HG02852 (cell line): ENCODE results near the gene ANKRD29.

Experiments used
- ATAC-seq: cut with Tn5 transposase; IDR thresholded peaks from one replicate; pipeline ENCODE4 v1.9.1; 2021; ENCODE audit warnings: mild to moderate bottlenecking, moderate library complexity; ENCODE audit not compliant: unreplicated experiment

The ANKRD29 gene, protein sequence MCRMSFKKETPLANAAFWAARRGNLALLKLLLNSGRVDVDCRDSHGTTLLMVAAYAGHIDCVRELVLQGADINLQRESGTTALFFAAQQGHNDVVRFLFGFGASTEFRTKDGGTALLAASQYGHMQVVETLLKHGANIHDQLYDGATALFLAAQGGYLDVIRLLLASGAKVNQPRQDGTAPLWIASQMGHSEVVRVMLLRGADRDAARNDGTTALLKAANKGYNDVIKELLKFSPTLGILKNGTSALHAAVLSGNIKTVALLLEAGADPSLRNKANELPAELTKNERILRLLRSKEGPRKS

GRCh38 chr18:23662309-23663263 lies at the start of gene ANKRD29:
Gene ANKRD29, minus strand, starts transcription at chr18:23662911. Its CDS starts 181 bp downstream, at chr18:23662730.
- no peak for ATAC-seq

- ATAC-seq, result no peak
Observed at GRCh38 chr18:23712445-23712844, 49.7 kb upstream of the ANKRD29 start.

GRCh38 chr18:23711426-23711825 lies 48.7 kb upstream of the ANKRD29 start:
- no peak for ATAC-seq

DNA sequence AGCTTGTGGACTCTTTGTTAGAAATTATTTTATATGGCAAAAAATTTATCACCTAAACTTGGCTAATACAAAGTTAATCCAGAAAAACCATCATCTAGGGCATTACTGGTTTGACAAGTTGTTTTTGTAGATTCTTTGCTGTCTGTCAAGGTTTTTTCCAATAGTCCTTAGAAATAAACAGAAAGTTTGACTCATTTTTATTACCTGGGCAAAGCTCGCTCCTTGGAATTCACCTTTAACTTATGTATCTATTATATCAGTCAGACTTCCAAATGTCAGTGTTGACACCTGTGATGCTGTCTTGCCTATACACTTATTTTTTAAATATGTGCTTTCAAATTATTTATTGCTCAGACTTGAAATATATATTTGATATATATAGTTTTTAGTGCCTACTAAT lies 48.2 kb upstream of the ANKRD29 start:
- no peak for ATAC-seq

GRCh38 chr18:23710068-23710527 lies 47.4 kb upstream of the ANKRD29 start:
- ATAC-seq, result no peak

GRCh38 chr18:23706971-23707640 lies 44.4 kb upstream of the ANKRD29 start:
- ATAC-seq, result no peak

DNA sequence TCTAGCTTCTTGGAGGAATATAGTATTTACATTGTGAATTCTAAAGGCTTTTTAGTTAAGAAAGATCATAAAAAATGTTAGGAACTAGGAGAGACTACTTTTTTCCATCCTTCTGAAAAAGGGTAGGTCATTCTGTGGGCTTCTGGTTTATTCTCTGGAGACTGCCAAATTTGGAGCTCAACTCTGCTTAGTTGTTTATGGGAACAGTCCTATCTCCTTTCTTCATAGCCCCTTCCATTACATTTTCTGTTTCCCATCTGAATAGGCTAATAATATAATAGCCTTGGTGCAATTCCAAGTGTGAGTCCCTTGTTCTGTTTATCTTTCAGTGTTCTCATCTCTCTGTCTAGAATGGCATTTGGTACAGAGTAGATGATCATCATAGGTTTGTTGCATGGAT lies 42.1 kb upstream of the ANKRD29 start:
- ATAC-seq, result no peak

- no peak for ATAC-seq
Observed at GRCh38 chr18:23703987-23704384, 41.3 kb upstream of the ANKRD29 start.

- no peak for ATAC-seq
Observed at GRCh38 chr18:23703057-23703986, 40.6 kb upstream of the ANKRD29 start.

DNA sequence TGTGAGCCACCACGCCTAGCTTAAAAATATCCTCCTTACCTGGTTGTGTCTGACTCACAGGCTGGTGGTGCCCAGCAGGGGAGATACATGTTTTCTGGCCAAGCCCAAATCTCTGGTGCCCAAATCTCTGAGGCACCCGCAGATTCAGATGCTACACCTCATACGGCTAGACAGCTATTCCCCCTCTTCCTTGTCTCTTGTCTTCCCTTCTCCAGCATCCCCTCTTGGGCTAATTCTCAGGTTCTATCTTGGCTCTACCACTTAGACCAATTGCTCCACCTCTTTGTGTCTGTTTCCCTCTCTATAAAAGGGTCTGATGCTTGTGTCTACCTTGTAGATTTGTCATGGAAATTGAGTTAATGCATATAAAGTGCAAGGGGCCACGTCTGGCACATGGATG lies 39.9 kb upstream of the ANKRD29 start:
- ATAC-seq, result no peak

- no peak for ATAC-seq
Observed at GRCh38 chr18:23701544-23702064, 38.9 kb upstream of the ANKRD29 start.

DNA sequence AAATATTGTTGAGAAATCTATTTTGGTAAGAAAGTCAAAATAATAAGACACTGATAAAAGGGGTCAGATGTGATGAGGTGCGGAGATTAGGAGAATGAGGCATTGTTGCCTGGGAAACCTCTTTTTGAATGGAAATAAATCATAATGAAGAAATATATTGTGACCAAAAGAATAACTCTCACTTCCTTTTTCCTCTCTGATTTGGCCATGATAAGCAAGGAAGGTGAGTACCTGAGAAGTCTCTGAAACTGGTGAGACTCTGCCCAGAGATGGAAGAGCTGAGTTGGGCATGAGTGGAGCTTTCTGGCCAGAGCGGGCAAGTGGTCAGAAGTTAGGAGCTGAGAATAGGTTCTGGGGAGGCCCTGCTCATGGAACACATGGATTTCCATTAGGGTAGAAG lies 38.3 kb upstream of the ANKRD29 start:
- no peak for ATAC-seq

GRCh38 chr18:23694637-23695430 lies 32.1 kb upstream of the ANKRD29 start:
- ATAC-seq, result no peak

- ATAC-seq, result no peak
Observed at GRCh38 chr18:23693846-23694245, 31.1 kb upstream of the ANKRD29 start.

DNA sequence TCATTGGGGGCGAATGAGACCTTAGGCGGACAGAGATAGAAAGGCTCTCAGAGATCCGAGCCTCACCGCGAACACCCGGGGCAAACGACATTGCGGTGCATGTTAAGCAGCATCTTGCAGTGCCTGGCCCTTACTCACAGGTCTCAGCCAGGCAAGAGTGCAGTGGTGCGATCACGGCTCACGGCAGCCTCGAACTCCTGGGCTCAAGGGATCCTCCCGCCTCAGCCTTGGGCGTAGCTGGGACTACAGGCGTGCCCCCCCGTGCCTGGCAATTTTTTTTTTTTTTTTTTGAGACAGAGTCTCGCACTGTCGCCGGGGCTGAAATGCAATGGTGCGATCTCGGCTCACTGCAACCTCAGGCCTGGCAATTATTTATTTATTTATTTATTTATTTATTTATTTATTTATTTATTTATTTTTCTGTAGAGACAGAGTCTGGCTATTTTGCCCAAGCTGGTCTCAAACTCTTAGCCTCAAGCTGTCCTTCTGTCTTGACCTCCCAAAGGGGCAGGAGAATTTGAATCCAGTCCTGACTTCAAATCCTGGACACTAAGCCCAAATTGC lies 27.9 kb upstream of the ANKRD29 start:
- no peak for ATAC-seq

- no peak for ATAC-seq
Observed at GRCh38 chr18:23689616-23690504, 27.1 kb upstream of the ANKRD29 start.

DNA sequence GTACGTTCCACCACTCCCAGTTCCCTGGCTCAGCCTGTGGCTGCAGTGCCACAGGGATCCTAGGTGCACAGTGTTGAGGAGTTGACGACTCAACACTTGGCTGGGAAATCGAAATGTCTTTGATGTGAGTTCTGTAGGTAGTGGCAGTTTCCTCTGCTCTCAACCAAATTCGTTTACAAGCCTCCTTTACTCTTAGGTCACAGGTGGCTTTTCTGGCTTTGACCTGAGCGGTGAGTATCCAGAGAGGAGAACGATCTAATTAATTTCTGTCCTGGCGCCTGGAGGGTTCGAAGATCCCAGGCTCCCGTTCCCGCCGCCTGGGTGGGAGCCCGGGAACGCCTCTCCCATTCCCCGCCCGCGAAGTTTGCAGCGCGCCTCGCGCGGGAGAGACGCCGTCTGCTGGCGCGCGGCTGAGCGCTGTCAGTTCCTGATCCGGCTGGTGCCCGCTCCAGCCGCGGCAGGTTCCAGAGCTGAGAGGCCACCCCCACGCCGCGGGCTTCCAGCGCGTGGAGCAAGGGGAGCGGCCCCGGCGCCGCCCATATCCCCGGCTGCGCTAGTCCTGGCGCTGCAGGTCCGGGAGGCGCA lies 26.4 kb upstream of the ANKRD29 start, which contains the start of gene LAMA3:
TSS of gene LAMA3 (plus strand) at position 423 of the 585 bp plus-strand sequence. CDS start 231 bp downstream, outside the sequence.
- no peak for ATAC-seq
